OCI-LY3 (cell line): ENCODE measurements around the gene HNMT.

Experiments
- EZH2phosphoT487 ChIP-seq: fragments of 200-600 bp; shearing (Covaris generic); IDR thresholded peaks from 2 replicates; pipeline ENCODE4 v1.6.1; 2018; ENCODE audit warnings: antibody characterized with exemption, mixed run types, low read depth
- TF ChIP-seq, protein P1 (sequence below): fragments of 200-600, 300-600 bp; sonication (generic); IDR thresholded peaks from 2 replicates; pipeline ENCODE4 v1.5.1; 2014; ENCODE audit warnings: antibody characterized with exemption, low read length, low read depth

DNA sequence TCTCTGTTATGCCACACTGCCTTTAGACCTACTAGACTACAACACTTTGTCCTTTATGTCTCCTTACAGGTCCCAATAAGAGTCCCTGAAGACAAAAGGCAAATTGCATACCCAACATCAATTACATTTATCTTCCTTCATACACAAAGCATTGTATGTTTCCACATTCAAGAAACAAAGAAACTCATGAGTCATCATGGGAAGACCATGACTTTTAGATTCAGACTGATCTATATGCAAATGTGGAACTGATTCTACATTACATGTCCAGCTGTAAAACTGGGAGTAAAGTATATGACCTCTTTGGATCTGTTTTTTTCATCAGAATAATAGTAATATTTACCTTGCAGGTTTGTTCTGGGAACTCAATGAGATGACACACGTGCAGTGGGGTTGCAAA is 25.2 kb upstream of the HNMT start:
- TF ChIP-seq EZH2phosphoT487: no peak
- TF ChIP-seq, protein P1, sequence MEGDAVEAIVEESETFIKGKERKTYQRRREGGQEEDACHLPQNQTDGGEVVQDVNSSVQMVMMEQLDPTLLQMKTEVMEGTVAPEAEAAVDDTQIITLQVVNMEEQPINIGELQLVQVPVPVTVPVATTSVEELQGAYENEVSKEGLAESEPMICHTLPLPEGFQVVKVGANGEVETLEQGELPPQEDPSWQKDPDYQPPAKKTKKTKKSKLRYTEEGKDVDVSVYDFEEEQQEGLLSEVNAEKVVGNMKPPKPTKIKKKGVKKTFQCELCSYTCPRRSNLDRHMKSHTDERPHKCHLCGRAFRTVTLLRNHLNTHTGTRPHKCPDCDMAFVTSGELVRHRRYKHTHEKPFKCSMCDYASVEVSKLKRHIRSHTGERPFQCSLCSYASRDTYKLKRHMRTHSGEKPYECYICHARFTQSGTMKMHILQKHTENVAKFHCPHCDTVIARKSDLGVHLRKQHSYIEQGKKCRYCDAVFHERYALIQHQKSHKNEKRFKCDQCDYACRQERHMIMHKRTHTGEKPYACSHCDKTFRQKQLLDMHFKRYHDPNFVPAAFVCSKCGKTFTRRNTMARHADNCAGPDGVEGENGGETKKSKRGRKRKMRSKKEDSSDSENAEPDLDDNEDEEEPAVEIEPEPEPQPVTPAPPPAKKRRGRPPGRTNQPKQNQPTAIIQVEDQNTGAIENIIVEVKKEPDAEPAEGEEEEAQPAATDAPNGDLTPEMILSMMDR: no peak
